Immature natural killer cell (primary cell): ENCODE results near the gene CD3E. TPM values are rescaled to one million over a fixed set of nuclear protein-coding genes. Genes with fewer than 3 reads are reported as not detected.

Source experiments
- DNase-seq, 3 donors: peaks; one replicate each; pipeline ENCODE4 v3.0.0; 2022; ENCODE audit warnings: mixed read lengths in 1 of 3
- H3K27ac Mint-ChIP-seq, 6 donors: one replicate each; pipeline ENCODE4 v1.8.0; 2020; ENCODE audit warnings: mixed read lengths in 6 of 6, mild to moderate bottlenecking in 5 of 6, inconsistent platforms in 4 of 6, moderate library complexity in 3 of 6
- H3K27me3 Mint-ChIP-seq, 3 donors: one replicate each; pipeline ENCODE4 v1.8.0; 2020 to 2021; ENCODE audit warnings: low read depth in 3 of 3, mild to moderate bottlenecking in 3 of 3, mixed read lengths in 3 of 3, moderate library complexity in 3 of 3, inconsistent platforms in 1 of 3
- H3K36me3 Mint-ChIP-seq, 3 donors: one replicate each; pipeline ENCODE4 v1.8.0; 2020; ENCODE audit warnings: mixed read lengths in 3 of 3, inconsistent platforms in 2 of 3, mild to moderate bottlenecking in 2 of 3
- H3K4me1 Mint-ChIP-seq, 2 donors: one replicate each; pipeline ENCODE4 v1.8.0; 2020; ENCODE audit warnings: inconsistent platforms in 2 of 2, mild to moderate bottlenecking in 2 of 2, mixed read lengths in 2 of 2, moderate library complexity in 1 of 2
- H3K4me3 Mint-ChIP-seq, 5 donors: one replicate each; pipeline ENCODE4 v1.8.0; 2020; ENCODE audit warnings: mild to moderate bottlenecking in 5 of 5, mixed read lengths in 5 of 5, inconsistent platforms in 3 of 5, moderate library complexity in 3 of 5
- H3K9me3 Mint-ChIP-seq, 6 donors: one replicate each; pipeline ENCODE4 v1.8.0; 2020; ENCODE audit warnings: mild to moderate bottlenecking in 6 of 6, mixed read lengths in 6 of 6, inconsistent platforms in 4 of 6, moderate library complexity in 3 of 6
- polyA plus RNA-seq, 3 donors: library from polyadenylated mRNA; unstranded; fragments of 300-500 nt; fragmentation: Illumina TruSeq; gene quantifications; one replicate each; pipeline ENCODE4 v1.2.3, GENCODE V29; 2021

Gene CD3E
- polyA plus RNA-seq: 100 to 1,000 TPM in 2 of 3 donors, 10 to 100 TPM in 1; 50.4 to 456 (median 296) TPM

DNA sequence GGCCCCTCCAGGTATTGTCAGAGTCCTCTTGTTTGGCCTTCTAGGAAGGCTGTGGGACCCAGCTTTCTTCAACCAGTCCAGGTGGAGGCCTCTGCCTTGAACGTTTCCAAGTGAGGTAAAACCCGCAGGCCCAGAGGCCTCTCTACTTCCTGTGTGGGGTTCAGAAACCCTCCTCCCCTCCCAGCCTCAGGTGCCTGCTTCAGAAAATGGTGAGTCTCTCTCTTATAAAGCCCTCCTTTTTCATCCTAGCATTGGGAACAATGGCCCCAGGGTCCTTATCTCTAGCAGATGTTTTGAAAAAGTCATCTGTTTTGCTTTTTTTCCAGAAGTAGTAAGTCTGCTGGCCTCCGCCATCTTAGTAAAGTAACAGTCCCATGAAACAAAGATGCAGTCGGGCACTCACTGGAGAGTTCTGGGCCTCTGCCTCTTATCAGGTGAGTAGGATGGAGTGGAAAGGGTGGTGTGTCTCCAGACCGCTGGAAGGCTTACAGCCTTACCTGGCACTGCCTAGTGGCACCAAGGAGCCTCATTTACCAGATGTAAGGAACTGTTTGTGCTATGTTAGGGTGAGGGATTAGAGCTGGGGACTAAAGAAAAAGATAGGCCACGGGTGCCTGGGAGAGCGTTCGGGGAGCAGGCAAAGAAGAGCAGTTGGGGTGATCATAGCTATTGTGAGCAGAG lies at the start of gene CD3E:
Gene CD3E (plus strand): TSS at position 163 of the 681 bp plus-strand sequence. CDS start 223 bp downstream, at position 386.
- Mint-ChIP-seq H3K9me3 (peaks cover 0 to 3% (median 0%) of the 10 kb centered on the region in 6 donors), H3K27ac (peak within 1 kb of the TSS; percentile 86 to 99 (median 96)), H3K4me1 (peaks cover 48 to 78% of the 10 kb centered on the region in 2 donors), H3K27me3 (peaks cover 2 to 10% (median 2%) of the 10 kb centered on the region in 3 donors), H3K36me3 (peaks cover 5 to 27% (median 24%) of the 10 kb centered on the region in 3 donors), H3K4me3 (peak within 1 kb of the TSS; percentile 74 to 93 (median 86))
- peak in 2 of 3 donors; percentile 51 to 58 for DNase-seq

- DNase-seq: no peak
Measured at GRCh38 chr11:118258410-118258809, 46.1 kb upstream of the CD3E start.

GRCh38 chr11:118259138-118259537 lies 45.4 kb upstream of the CD3E start:
- Mint-ChIP-seq H3K27ac (peak overlapping the region in 1 of 6 donors; percentile 9), H3K4me3 (no peak overlapping the region), H3K36me3 (peaks cover 0 to 4% (median 3%) of the 10 kb centered on the region in 3 donors), H3K27me3 (peaks cover 3 to 9% (median 7%) of the 10 kb centered on the region in 3 donors), H3K4me1 (peaks cover 7 to 8% of the 10 kb centered on the region in 2 donors), H3K9me3 (no peaks in the 10 kb centered on the region)
- no peak for DNase-seq

More at GRCh38 chr11:118258410-118258809, 46.1 kb upstream of the CD3E start:
- Mint-ChIP-seq H3K27me3 (peaks cover 3 to 9% (median 5%) of the 10 kb centered on the region in 3 donors), H3K4me1 (peaks cover 1 to 2% of the 10 kb centered on the region in 2 donors), H3K36me3 (peaks cover 0 to 4% (median 3%) of the 10 kb centered on the region in 3 donors), H3K9me3 (no peaks in the 10 kb centered on the region), H3K27ac (no peak overlapping the region), H3K4me3 (no peak overlapping the region)

- Mint-ChIP-seq H3K27ac (no peak overlapping the region), H3K36me3 (peaks cover 0 to 3% (median 0%) of the 10 kb centered on the region in 3 donors), H3K9me3 (no peaks in the 10 kb centered on the region), H3K4me3 (no peak overlapping the region), H3K4me1 (peaks cover 11 to 12% of the 10 kb centered on the region in 2 donors), H3K27me3 (peaks cover 10 to 16% (median 11%) of the 10 kb centered on the region in 3 donors)
- DNase-seq: no peak
Measured at GRCh38 chr11:118260353-118260752, 44.2 kb upstream of the CD3E start.

DNA sequence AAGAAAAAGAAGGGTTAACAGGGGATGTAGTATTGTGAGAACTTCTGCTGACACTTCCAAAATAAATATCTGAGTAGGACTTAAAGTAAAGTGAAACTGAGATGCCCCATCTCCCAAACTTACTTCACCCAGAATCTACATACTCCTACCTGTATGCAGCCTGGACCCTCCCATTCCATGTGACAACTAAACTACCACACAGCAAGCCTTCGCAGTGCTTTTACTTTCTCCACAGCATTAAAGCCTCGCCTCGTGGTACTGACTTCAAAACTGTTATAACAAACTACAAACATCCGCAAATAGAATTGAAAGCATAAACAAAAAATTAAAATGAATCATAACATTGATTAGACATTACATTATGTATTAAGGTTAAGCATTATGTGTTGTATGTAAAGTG lies 41.4 kb upstream of the CD3E start:
- peaks cover 10 to 17% (median 11%) of the 10 kb centered on the region in 3 donors for H3K27me3 Mint-ChIP-seq
- H3K9me3 Mint-ChIP-seq: no peaks in the 10 kb centered on the region
- H3K4me3 Mint-ChIP-seq: peak overlapping the region in 1 of 5 donors; percentile 69
- H3K27ac Mint-ChIP-seq: peak overlapping the region in 1 of 6 donors; percentile 37
- H3K36me3 Mint-ChIP-seq: peaks cover 0 to 8% (median 0%) of the 10 kb centered on the region in 3 donors
- peaks cover 11 to 12% of the 10 kb centered on the region in 2 donors for H3K4me1 Mint-ChIP-seq
- DNase-seq: no peak

DNA sequence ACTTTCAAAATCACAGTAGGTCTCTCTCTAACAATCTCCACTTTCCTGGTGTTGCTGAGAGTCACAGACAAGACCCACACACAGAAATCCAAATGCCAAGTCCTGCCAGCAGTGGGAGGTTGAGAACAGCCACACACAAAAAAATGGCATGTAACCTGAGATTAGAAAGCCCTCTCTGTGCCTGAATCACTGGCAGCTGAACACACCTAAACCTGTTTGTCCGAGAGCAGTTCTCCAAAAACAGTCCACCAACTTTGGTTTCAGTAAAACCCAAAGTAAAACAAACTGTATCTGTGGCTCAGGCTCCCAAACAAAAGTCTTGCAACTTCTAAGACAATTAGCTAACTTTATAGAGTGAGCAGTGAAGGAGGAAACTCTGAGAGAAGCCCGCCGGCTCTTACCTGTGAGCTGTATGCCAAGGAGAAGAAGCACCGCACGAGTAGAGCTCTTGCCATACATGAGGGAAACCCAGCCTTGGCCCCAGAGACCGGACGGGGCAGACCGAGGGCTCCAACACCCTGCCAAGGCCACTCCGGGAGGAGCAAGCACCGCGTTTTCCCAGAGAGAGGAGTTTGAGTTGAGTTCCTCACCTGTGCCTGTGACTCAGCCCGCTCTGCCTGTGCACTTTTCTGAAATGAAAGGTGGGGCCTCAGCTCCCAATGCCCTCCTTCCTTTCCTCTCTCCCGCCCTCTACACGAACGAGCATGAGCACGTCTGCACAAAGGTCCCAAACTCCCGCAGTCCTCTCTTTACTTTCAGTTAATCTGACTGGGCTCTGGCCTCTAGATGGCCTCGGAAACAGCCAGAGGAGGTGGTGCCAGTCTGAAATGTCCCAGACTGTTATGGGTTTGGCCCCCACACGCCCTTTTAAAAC lies 40.6 kb upstream of the CD3E start, which contains the start of gene MPZL2:
Gene MPZL2 (minus strand): TSS at position 603 of the 874 bp plus-strand sequence. CDS start 144 bp downstream, at position 459.
- peaks cover 10 to 17% (median 11%) of the 10 kb centered on the region in 3 donors for H3K27me3 Mint-ChIP-seq
- peak within 1 kb of the TSS in 2 of 6 donors; percentile 37 to 74 for H3K27ac Mint-ChIP-seq
- H3K36me3 Mint-ChIP-seq: peaks cover 0 to 8% (median 0%) of the 10 kb centered on the region in 3 donors
- H3K4me3 Mint-ChIP-seq: peak within 1 kb of the TSS; percentile 9 to 82 (median 63)
- no peak for DNase-seq
- no peaks in the 10 kb centered on the region for H3K9me3 Mint-ChIP-seq
- H3K4me1 Mint-ChIP-seq: peaks cover 11 to 12% of the 10 kb centered on the region in 2 donors

DNA sequence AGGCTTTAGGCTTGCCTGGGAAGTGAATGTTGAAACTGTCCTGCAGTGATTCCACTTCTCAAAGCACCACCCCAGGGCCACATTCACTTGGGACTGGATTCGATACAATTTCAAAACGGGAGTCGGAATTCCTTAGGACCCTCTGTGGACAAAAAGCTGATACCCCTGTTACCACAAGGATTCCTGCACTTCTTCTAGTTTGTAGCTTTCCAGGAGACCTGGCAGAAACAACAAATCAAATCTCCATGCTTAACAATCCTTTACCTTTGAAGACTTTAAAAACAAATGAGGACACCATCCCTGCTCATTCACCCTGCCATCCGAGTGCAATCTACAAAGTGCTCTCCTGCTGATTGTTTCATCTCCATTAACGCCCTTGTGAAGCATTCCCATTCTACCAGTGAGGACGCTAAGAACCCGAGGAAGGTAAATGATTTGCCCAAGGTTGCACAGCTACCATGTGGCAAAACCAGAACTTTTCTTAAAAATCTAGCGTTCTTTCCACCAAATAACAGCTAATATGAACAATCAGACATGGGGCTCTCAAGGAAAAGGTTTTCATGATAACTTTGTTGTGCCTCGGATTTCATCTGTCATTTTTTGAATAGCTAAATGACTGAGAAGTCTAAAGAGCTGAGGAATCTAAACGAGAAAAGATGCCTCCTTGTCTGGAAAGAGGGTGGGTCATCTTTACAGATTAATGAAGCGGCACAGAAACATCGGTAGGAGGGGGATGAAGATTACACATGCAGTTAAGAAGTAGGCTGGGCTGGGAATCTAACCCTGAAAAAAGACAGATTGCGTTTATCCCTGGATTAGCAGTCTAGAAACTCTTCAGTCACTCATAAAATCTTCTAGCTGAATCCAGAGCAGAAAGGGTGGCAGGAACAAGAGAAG lies 39.7 kb upstream of the CD3E start:
- H3K27me3 Mint-ChIP-seq: peaks cover 11 to 16% (median 15%) of the 10 kb centered on the region in 3 donors
- no peak overlapping the region for H3K27ac Mint-ChIP-seq
- H3K36me3 Mint-ChIP-seq: peaks cover 0 to 8% (median 0%) of the 10 kb centered on the region in 3 donors
- H3K4me1 Mint-ChIP-seq: peaks cover 11 to 12% of the 10 kb centered on the region in 2 donors
- H3K4me3 Mint-ChIP-seq: peak overlapping the region in 1 of 5 donors; percentile 11
- no peak for DNase-seq
- H3K9me3 Mint-ChIP-seq: no peaks in the 10 kb centered on the region

DNA sequence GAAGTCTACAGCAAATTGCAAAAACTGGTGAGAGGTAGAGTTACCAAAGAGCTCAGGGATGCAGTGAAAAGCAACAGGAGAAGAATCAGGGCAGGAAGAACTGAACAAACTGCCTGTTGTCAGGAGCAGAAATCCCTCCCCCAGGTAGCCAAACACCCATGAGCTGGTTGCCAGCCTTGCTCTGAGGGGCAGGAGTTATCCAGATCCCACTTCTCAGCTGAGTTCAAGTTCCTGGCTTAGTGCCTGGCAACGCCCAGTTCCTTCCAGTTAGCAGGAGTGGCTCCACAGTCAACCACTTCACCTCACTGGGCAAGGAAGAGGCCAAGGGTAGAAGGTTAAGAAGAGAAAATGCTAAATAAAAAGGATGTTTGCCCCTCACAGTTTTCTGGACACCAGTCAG lies 38.6 kb upstream of the CD3E start:
- no peak overlapping the region for H3K4me3 Mint-ChIP-seq
- no peak overlapping the region for H3K27ac Mint-ChIP-seq

GRCh38 chr11:118267486-118267885 lies 37.0 kb upstream of the CD3E start:
- no peak overlapping the region for H3K4me3 Mint-ChIP-seq
- H3K27ac Mint-ChIP-seq: no peak overlapping the region
- peaks cover 9 to 12% of the 10 kb centered on the region in 2 donors for H3K4me1 Mint-ChIP-seq
- no peak for DNase-seq
- H3K36me3 Mint-ChIP-seq: peaks cover 0 to 8% (median 0%) of the 10 kb centered on the region in 3 donors
- H3K27me3 Mint-ChIP-seq: peaks cover 9 to 16% (median 12%) of the 10 kb centered on the region in 3 donors
- no peaks in the 10 kb centered on the region for H3K9me3 Mint-ChIP-seq

More for the DNA sequence above, 38.6 kb upstream of the CD3E start:
- Mint-ChIP-seq H3K36me3 (peaks cover 0 to 8% (median 0%) of the 10 kb centered on the region in 3 donors), H3K9me3 (no peaks in the 10 kb centered on the region), H3K4me1 (peaks cover 11 to 12% of the 10 kb centered on the region in 2 donors), H3K27me3 (peaks cover 11 to 16% (median 14%) of the 10 kb centered on the region in 3 donors)
- DNase-seq: no peak

GRCh38 chr11:118272001-118272400 lies 32.5 kb upstream of the CD3E start:
- DNase-seq: no peak
- Mint-ChIP-seq H3K36me3 (no peaks in the 10 kb centered on the region), H3K27ac (no peak overlapping the region), H3K4me1 (no peaks in the 10 kb centered on the region), H3K27me3 (peaks cover 1 to 7% (median 4%) of the 10 kb centered on the region in 3 donors), H3K4me3 (no peak overlapping the region), H3K9me3 (no peaks in the 10 kb centered on the region)

GRCh38 chr11:118274186-118274585 lies 30.3 kb upstream of the CD3E start:
- Mint-ChIP-seq H3K4me1 (no peaks in the 10 kb centered on the region), H3K27me3 (peaks cover 2 to 7% (median 4%) of the 10 kb centered on the region in 3 donors), H3K4me3 (no peak overlapping the region)

DNA sequence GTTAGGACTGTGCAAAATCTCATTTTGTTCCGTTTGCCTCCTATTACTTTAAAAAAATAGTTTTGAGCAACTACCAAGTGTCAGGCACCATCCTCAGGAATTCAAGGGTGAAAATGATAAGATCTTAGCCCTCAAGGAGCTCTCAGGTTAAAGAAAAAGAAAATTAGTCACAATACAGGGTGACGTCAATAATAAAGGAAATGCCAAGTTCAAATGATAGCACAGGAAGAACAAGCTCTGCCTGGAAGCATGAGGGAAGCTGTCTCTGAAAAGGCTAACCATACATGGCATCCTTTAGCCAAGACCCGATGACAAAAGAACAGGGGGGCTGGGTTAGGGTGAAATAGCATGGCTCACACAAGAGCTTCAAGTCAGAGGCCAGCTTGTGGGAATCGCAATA lies 29.4 kb upstream of the CD3E start:
- Mint-ChIP-seq H3K4me1 (no peaks in the 10 kb centered on the region), H3K4me3 (no peak overlapping the region), H3K27me3 (peaks cover 0 to 4% (median 2%) of the 10 kb centered on the region in 3 donors), H3K27ac (no peak overlapping the region), H3K36me3 (no peaks in the 10 kb centered on the region), H3K9me3 (no peaks in the 10 kb centered on the region)
- DNase-seq: no peak

More at GRCh38 chr11:118274186-118274585, 30.3 kb upstream of the CD3E start:
- H3K27ac Mint-ChIP-seq: no peak overlapping the region
- no peaks in the 10 kb centered on the region for H3K9me3 Mint-ChIP-seq
- DNase-seq: no peak
- no peaks in the 10 kb centered on the region for H3K36me3 Mint-ChIP-seq

GRCh38 chr11:118276422-118276821 lies 28.1 kb upstream of the CD3E start:
- no peaks in the 10 kb centered on the region for H3K36me3 Mint-ChIP-seq
- no peak for DNase-seq
- peaks cover 0 to 7% (median 4%) of the 10 kb centered on the region in 3 donors for H3K27me3 Mint-ChIP-seq
- H3K27ac Mint-ChIP-seq: no peak overlapping the region
- H3K4me1 Mint-ChIP-seq: peaks cover 4 to 5% of the 10 kb centered on the region in 2 donors
- H3K9me3 Mint-ChIP-seq: no peaks in the 10 kb centered on the region
- H3K4me3 Mint-ChIP-seq: no peak overlapping the region
